Astrocyte of the cerebellum (primary cell): ENCODE data around the gene FAM227A.
"Not testable (repeated sequence)": the region's sequence is repeated elsewhere in the genome, so short reads cannot be mapped to it uniquely, and the experiment has no call there.

ENCODE experiments used
- DNase-seq: peaks from one replicate; pipeline ENCODE4 v3.0.0-alpha.2; 2011; ENCODE audit warnings: low read depth
- H3K4me3 ChIP-seq: 2 replicates; pipeline ENCODE4 v1.5.1; 2011; ENCODE audit warnings: mild to moderate bottlenecking, low read depth, low read length, moderate library complexity
- in situ Hi-C: cut with HindIII; loops from 2 replicates; pipeline ENCODE4 v1.10.0; 2017; ENCODE audit warnings: low sequenced_read_pairs
- TF ChIP-seq, protein P1 (sequence below): IDR thresholded peaks from 2 replicates; pipeline ENCODE4 v1.5.1; 2012; ENCODE audit warnings: low read length, low read depth, moderate library complexity, mild to moderate bottlenecking; ENCODE audit errors: missing control alignments

Gene FAM227A

DNA sequence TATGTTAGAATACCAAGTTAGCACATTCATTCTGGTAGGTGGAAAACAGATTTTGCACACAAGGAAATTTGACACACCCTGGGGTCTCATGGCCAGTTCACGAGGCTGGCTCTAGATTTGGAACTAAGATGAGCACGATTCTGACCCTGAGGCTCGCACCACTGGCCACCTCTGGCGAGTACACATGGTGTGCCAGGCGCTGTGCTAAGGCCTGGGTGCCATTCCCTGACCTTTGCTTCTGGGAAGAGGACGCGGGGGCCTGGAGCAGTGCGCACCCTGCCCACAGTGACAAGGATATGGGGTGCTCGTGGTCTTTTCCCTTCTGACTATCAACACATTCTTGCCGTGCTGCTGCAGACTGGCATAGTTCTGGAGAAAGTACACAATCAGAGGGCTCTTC, 56.7 kb downstream of the FAM227A start:
- TF ChIP-seq, protein P1, sequence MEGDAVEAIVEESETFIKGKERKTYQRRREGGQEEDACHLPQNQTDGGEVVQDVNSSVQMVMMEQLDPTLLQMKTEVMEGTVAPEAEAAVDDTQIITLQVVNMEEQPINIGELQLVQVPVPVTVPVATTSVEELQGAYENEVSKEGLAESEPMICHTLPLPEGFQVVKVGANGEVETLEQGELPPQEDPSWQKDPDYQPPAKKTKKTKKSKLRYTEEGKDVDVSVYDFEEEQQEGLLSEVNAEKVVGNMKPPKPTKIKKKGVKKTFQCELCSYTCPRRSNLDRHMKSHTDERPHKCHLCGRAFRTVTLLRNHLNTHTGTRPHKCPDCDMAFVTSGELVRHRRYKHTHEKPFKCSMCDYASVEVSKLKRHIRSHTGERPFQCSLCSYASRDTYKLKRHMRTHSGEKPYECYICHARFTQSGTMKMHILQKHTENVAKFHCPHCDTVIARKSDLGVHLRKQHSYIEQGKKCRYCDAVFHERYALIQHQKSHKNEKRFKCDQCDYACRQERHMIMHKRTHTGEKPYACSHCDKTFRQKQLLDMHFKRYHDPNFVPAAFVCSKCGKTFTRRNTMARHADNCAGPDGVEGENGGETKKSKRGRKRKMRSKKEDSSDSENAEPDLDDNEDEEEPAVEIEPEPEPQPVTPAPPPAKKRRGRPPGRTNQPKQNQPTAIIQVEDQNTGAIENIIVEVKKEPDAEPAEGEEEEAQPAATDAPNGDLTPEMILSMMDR, result no peak
- in situ Hi-C loops, result no loop called here
- no peak overlapping the region for H3K4me3 ChIP-seq
- DNase-seq, result no peak

DNA sequence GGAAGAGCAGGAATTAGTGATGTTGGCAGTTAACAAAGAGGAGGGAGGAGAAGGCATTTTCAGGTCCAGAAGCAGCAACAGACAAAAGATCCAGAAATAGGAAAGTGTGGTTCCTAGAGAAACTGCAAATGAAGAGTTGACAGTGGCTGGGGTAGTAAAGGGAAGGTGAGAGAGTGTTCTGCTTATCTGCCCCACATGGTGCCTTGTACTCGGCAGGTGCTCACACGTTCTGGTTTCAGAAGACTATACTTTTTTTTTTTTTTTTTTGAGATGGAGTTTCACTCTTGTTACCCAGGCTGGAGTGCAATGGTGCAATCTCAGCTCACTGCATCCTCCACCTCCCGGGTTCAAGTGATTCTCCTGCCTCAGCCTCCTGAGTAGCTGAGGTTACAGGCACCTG, 73.3 kb downstream of the FAM227A start:
- in situ Hi-C loops, DNase-seq, H3K4me3 ChIP-seq: not testable (repeated sequence)

DNA sequence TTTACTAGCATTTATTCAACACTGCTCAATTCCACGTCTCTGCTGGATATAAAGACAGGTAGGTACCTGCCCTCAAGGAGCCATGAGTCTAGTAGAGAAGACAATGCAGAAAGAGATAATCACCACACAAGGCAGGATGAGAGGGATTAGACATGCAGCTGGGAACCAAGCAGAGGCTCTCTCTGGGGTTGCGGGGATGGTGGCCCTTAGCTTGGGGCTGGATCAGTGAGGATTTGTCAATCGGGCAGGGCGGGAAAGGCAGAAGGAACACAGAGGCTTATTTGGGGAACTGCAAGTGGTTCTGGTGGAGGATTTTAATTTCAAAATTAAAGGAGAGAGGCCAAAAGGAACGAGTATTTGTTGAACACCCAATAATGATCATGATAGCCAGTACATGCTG, 77.7 kb downstream of the FAM227A start:
- no peak overlapping the region for H3K4me3 ChIP-seq
- TF ChIP-seq, protein P1, result no peak
- in situ Hi-C loops, result no loop called here
- DNase-seq, result no peak

DNA sequence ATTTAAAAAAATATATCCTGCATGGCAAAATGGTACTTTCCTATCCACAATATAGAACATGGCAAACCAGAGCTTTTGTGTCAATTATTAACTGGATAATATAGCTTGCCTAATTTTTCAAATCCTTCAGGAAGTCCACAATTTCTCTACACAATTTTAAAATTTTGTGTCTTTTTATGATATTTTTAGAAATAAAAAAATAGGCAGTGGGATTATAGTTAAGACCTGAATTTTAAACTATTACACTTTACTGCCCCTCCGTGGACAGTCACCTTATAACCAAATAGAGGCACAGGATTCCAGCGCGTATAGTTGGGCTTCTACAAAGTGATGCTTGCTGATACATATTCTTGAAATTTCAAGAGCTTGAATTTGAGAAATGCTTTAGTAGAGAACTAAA, 84.1 kb downstream of the FAM227A start:
- peak; percentile 41 for DNase-seq
- in situ Hi-C loops, result no loop called here
- no peak overlapping the region for H3K4me3 ChIP-seq
- TF ChIP-seq, protein P1, result peak; percentile 47

DNA sequence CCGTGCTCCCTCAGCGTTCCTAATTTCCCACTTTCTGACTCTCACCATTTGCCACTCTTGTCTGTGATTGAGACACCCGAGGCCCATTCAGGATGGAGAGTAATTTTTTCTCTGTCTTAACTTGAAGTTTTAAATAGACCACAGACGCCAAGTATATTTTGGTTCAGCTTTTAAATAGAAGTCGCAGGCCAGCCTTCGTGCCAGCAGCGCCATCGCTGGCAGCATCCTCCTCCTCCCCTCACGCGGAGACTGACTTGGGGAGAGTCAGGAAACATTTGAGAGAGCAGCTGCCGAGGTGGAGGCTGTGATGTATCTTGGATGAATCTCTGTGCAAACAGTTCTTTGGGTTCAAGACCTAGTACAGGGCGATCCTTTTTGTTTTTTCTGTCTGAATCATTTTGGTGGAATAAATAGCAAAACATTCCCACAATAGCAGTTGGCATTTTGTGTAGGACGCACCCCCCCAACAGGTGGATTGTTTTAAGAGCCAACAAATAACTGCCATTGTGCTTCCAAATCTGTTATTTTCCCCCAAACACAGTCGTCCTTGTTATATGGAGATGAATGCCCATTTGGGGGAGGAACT, 85.3 kb downstream of the FAM227A start:
- TF ChIP-seq, protein P1, result no peak
- in situ Hi-C loops, result no loop called here
- DNase-seq, result no peak
- peak overlapping the region; percentile 54 for H3K4me3 ChIP-seq

DNA sequence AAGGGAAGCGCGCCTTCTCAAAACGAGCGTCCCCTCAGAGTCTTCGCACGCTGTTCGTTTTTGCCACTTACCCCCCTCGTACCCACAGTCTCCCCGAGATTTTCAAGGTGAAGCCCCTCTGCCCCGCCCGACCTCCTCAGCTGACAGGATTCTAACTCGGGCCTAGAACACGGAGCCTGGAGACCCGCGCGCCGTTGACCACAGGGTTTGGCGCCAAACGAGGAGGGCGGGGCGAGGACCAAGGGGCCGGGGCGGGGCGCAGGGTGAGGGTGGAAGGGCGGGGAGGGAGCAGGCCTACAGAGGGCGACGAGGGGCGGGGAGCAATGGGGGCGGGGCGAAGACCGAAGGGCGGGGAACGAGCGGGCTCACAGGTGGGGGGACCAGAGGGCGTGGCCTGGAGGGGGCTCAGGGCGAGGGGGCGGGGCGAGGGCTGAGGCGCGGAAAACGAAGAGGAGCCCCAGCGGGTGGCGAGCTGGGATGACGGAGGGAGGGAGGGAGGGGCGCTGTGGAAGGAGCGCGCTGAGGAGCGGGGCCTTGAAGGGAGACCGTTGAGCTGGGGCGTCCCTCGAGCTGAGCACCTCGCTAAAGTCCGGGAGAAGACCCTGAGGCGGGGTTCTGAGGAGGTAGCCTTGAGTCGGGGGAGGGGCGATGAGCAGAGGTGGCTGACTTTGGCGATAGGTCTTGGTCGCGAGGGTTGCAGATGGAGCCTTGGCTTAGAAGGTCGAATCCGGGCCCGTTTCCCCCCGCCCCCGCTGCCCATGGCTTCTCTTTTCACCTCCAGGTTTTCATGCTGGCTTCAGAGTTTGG, 86.0 kb downstream of the FAM227A start, which contains the start of gene DMC1:
TSS of gene DMC1 (minus strand) at position 212 of the 807 bp plus-strand sequence. CDS start 1,927 bp downstream, outside the sequence.
- TF ChIP-seq, protein P1, result no peak
- peak within 1 kb of the TSS; percentile 54 for H3K4me3 ChIP-seq
- in situ Hi-C loops, result no loop called here
- peak; percentile 70 for DNase-seq
